Ascending aorta (tissue), 2 donors: ENCODE measurements around the gene SFXN1. TPM values are rescaled to one million over a fixed set of nuclear protein-coding genes. Genes with fewer than 3 reads are reported as not detected.

Source experiments
- DNase-seq, 2 donors: peaks; one replicate each; pipeline ENCODE4 v3.0.0-alpha.2; 2019; ENCODE audit warnings: low spot score in 2 of 2
- H3K27ac ChIP-seq, 2 donors: fragments of 200-600 bp; sonication (generic); one replicate each; pipeline ENCODE4 v1.5.1; 2016 to 2017; ENCODE audit warnings: mild to moderate bottlenecking in 1 of 2
- H3K27me3 ChIP-seq: fragments of 200-600 bp; sonication (generic); one replicate; pipeline ENCODE4 v1.5.1; 2017
- H3K36me3 ChIP-seq, 2 donors: fragments of 200-600 bp; sonication (generic); one replicate each; pipeline ENCODE4 v1.5.1; 2016
- H3K4me1 ChIP-seq, 2 donors: fragments of 200-600 bp; sonication (generic); one replicate each; pipeline ENCODE4 v1.5.1; 2016 to 2017; ENCODE audit warnings: mild to moderate bottlenecking in 1 of 2
- H3K4me3 ChIP-seq, 2 donors: fragments of 200-600 bp; sonication (generic); one replicate each; pipeline ENCODE4 v1.5.1; 2016 to 2017; ENCODE audit warnings: mild to moderate bottlenecking in 1 of 2
- H3K9me3 ChIP-seq, 2 donors: fragments of 200-600 bp; sonication (generic); one replicate each; pipeline ENCODE4 v1.5.1; 2016
- CTCF ChIP-seq, 3 experiments: fragments of 200-600 bp in 2 of 3; fragments of 450-650 bp in 1 of 3; sonication (generic) in 2 of 3; IDR thresholded peaks; one replicate each; pipeline ENCODE4 v1.5.1; 2016 to 2019; ENCODE audit warnings: antibody characterized with exemption in 3 of 3, mild to moderate bottlenecking in 1 of 3, moderate library complexity in 1 of 3
- intact Hi-C: fragments of 100-400 bp; cut with DNase I; formaldehyde crosslinking; loops from one replicate; pipeline ENCODE4 v1.15.1; 2023
- total RNA-seq: library from RNA; depleted of rRNA; stranded (reverse); fragments of >200 nt; gene quantifications from one replicate; pipeline ENCODE4 v1.1.0, GENCODE V29; 2016

Gene SFXN1
- total RNA-seq, 1 donor from 2014 or later: 47.5 TPM

- H3K9me3 ChIP-seq: no peaks in the 10 kb centered on the region
- no peaks in the 10 kb centered on the region for H3K4me1 ChIP-seq
- H3K36me3 ChIP-seq: peaks cover 31 to 71% of the 10 kb centered on the region in 2 donors
- H3K27me3 ChIP-seq: no peaks in the 10 kb centered on the region
- H3K27ac ChIP-seq: no peak overlapping the region
- TF ChIP-seq CTCF (IDR thresholded peaks at IDR 0.05): no peak
- H3K4me3 ChIP-seq: no peak overlapping the region
- intact Hi-C loops: no loop called here
- no peak for DNase-seq
Observed at GRCh38 chr5:175519006-175519405, 40.6 kb downstream of the SFXN1 start.

- Histone ChIP-seq H3K27ac (no peak overlapping the region), H3K4me3 (no peak overlapping the region), H3K4me1 (no peaks in the 10 kb centered on the region), H3K27me3 (no peaks in the 10 kb centered on the region), H3K9me3 (no peaks in the 10 kb centered on the region), H3K36me3 (peaks cover 26 to 64% of the 10 kb centered on the region in 2 donors)
- DNase-seq: no peak
- intact Hi-C loops: no loop called here
- TF ChIP-seq CTCF (IDR thresholded peaks at IDR 0.05): no peak
Observed at GRCh38 chr5:175520321-175520720, 42.0 kb downstream of the SFXN1 start.

GRCh38 chr5:175520873-175521272 lies 42.5 kb downstream of the SFXN1 start:
- no peak for DNase-seq
- H3K27me3 ChIP-seq: no peaks in the 10 kb centered on the region
- H3K4me3 ChIP-seq: no peak overlapping the region
- no peak for TF ChIP-seq CTCF (IDR thresholded peaks at IDR 0.05)
- intact Hi-C loops: no loop called here
- peaks cover 26 to 62% of the 10 kb centered on the region in 2 donors for H3K36me3 ChIP-seq
- H3K27ac ChIP-seq: no peak overlapping the region
- H3K4me1 ChIP-seq: no peaks in the 10 kb centered on the region
- no peaks in the 10 kb centered on the region for H3K9me3 ChIP-seq

- no peaks in the 10 kb centered on the region for H3K4me1 ChIP-seq
- TF ChIP-seq CTCF (IDR thresholded peaks at IDR 0.05): no peak
- H3K27ac ChIP-seq: no peak overlapping the region
- no peak overlapping the region for H3K4me3 ChIP-seq
- H3K9me3 ChIP-seq: no peaks in the 10 kb centered on the region
- DNase-seq: no peak
- no peaks in the 10 kb centered on the region for H3K27me3 ChIP-seq
- intact Hi-C loops: no loop called here
- peaks cover 29 to 60% of the 10 kb centered on the region in 2 donors for H3K36me3 ChIP-seq
Observed at GRCh38 chr5:175521313-175521833, 43.0 kb downstream of the SFXN1 start.

- no peaks in the 10 kb centered on the region for H3K9me3 ChIP-seq
- peaks cover 17 to 62% of the 10 kb centered on the region in 2 donors for H3K36me3 ChIP-seq
- H3K27ac ChIP-seq: no peak overlapping the region
- no peaks in the 10 kb centered on the region for H3K4me1 ChIP-seq
- TF ChIP-seq CTCF (IDR thresholded peaks at IDR 0.05): no peak
- H3K4me3 ChIP-seq: no peak overlapping the region
- intact Hi-C loops: no loop called here
- DNase-seq: no peak
- H3K27me3 ChIP-seq: no peaks in the 10 kb centered on the region
Observed at GRCh38 chr5:175523292-175523691, 44.9 kb downstream of the SFXN1 start.

GRCh38 chr5:175524211-175524610 lies 45.9 kb downstream of the SFXN1 start:
- no peaks in the 10 kb centered on the region for H3K27me3 ChIP-seq
- H3K27ac ChIP-seq: no peak overlapping the region
- peaks cover 21 to 58% of the 10 kb centered on the region in 2 donors for H3K36me3 ChIP-seq
- intact Hi-C loops: no loop called here
- no peak for TF ChIP-seq CTCF (IDR thresholded peaks at IDR 0.05)
- no peak overlapping the region for H3K4me3 ChIP-seq
- DNase-seq: no peak
- no peaks in the 10 kb centered on the region for H3K9me3 ChIP-seq
- H3K4me1 ChIP-seq: no peaks in the 10 kb centered on the region
